K562 (cell line): ENCODE data around the gene CRTAP. TPM values are rescaled to one million over a fixed set of nuclear protein-coding genes. Genes with fewer than 3 reads are reported as not detected.
A peak's percentile ranks its signal among the peaks of the same experiment; 100 is the strongest.

ENCODE experiments used
- ARID1B ChIP-seq: fragments of 450-650 bp; IDR thresholded peaks from 2 replicates; pipeline ENCODE4 v1.6.1; 2016; ENCODE audit warnings: antibody characterized with exemption, mild to moderate bottlenecking, inconsistent platforms
- CREM ChIP-seq: IDR thresholded peaks from 2 replicates; pipeline ENCODE4 v1.6.1; 2014; ENCODE audit warnings: antibody characterized with exemption, low read depth
- FOXK2 ChIP-seq, 2 experiments: fragments of 450-650 bp; IDR thresholded peaks in 1 of 2; conservative IDR thresholded peaks in 1 of 2; 2 replicates each; pipeline ENCODE4 v1.6.1; 2016; ENCODE audit warnings: low read depth in 2 of 2, mild to moderate bottlenecking in 1 of 2
- KDM1A ChIP-seq, 2 experiments: fragments of 450-650 bp; IDR thresholded peaks; 2 replicates each; pipeline ENCODE4 v1.6.1; 2016; ENCODE audit warnings: mild to moderate bottlenecking in 2 of 2
- MAFF ChIP-seq: IDR thresholded peaks from 2 replicates; pipeline ENCODE4 v1.6.1; 2012; ENCODE audit warnings: low read length, improper control_type of control experiment
- NKRF ChIP-seq: fragments of 450-650 bp; IDR thresholded peaks from 2 replicates; pipeline ENCODE4 v1.6.1; 2016; ENCODE audit warnings: borderline replicate concordance
- NR1H2 ChIP-seq: sonication (generic); formaldehyde crosslinking; IDR thresholded peaks from 2 replicates; pipeline ENCODE4 v1.4.0; 2020; ENCODE audit warnings: mild to moderate bottlenecking, missing genetic modification reagents
- PHF20 ChIP-seq: fragments of 450-650 bp; IDR thresholded peaks from 2 replicates; pipeline ENCODE4 v1.6.1; 2018; ENCODE audit not compliant: partially characterized antibody
- RBM39 ChIP-seq: fragments of 200-400 bp; formaldehyde crosslinking; optimal IDR thresholded peaks from 2 replicates; pipeline ENCODE3; 2018; ENCODE audit warnings: low read depth, low read length
- STAT5B ChIP-seq: fragments of 250-450 bp; sonication (Bioruptor Pico); IDR thresholded peaks from 2 replicates; pipeline ENCODE4 v1.8.0; 2021; ENCODE audit warnings: mild to moderate bottlenecking, inconsistent platforms
- TCF3 ChIP-seq: sonication (generic); formaldehyde crosslinking; IDR thresholded peaks from 2 replicates; pipeline ENCODE4 v1.4.0; 2020; ENCODE audit warnings: mild to moderate bottlenecking, missing genetic modification reagents
- THRAP3 ChIP-seq: fragments of 450-650 bp; IDR thresholded peaks from 2 replicates; pipeline ENCODE4 v1.6.1; 2016; ENCODE audit warnings: mild to moderate bottlenecking, inconsistent platforms, borderline replicate concordance
- YY1 ChIP-seq, 3 experiments: IDR thresholded peaks; 2 replicates each; pipeline ENCODE4 v1.6.1; 2011; ENCODE audit warnings: low read length in 2 of 3, mild to moderate bottlenecking in 2 of 3, moderate library complexity in 2 of 3, borderline replicate concordance in 1 of 3, control low read depth in 1 of 3, low read depth in 1 of 3; ENCODE audit not compliant: insufficient read depth in 3 of 3, insufficient replicate concordance in 2 of 3, control insufficient read depth in 1 of 3, insufficient read length in 1 of 3; ENCODE audit errors: extremely low read depth in 1 of 3
- ZNF318 ChIP-seq, 2 experiments: fragments of 450-650 bp; IDR thresholded peaks; 2 replicates each; pipeline ENCODE4 v1.6.1; 2016; ENCODE audit warnings: mild to moderate bottlenecking in 2 of 2, borderline replicate concordance in 1 of 2, low read depth in 1 of 2, moderate library complexity in 1 of 2
- ZNF551 ChIP-seq: fragments of 250-450 bp; sonication (Bioruptor Pico); IDR thresholded peaks from 2 replicates; pipeline ENCODE4 v1.5.0; 2021; ENCODE audit warnings: mild to moderate bottlenecking, moderate library complexity
- ZNF589 ChIP-seq: fragments of 200-800 bp; sonication (Bioruptor generic); IDR thresholded peaks from 2 replicates; pipeline ENCODE4 v1.6.1; 2016; ENCODE audit warnings: low read depth, missing genetic modification characterization, missing compliant biosample characterization
- ZNF764 ChIP-seq: fragments of 250-450 bp; sonication (Bioruptor Pico); IDR thresholded peaks from 2 replicates; pipeline ENCODE4 v1.4.0; 2020; ENCODE audit warnings: low read depth, mild to moderate bottlenecking, moderate library complexity
- polyA plus RNA-seq, 8 experiments: library from polyadenylated mRNA; depleted of rRNA in 4 of 8; stranded (reverse) in 5 of 8; unstranded in 3 of 8; fragments of >200 nt; fragmentation: Nextera tagmentation in 2 of 8; fragmentation: Illumina TruSeq in 1 of 8; extraction: Ambion mirVana in 2 of 8; extraction: Trizol in 1 of 8; gene quantifications; 2 replicates each; pipeline versions ENCODE4 v1.2.1 to v1.2.3, GENCODE V29; 2011 to 2014; ENCODE audit warnings: inconsistent platforms in 1 of 8, missing spikeins in 1 of 8
- total RNA-seq, 7 experiments: library from RNA; depleted of rRNA in 6 of 7; stranded (reverse); fragments of >200 nt in 6 of 7; fragmentation: Illumina TruSeq in 2 of 7; extraction: Trizol in 2 of 7; gene quantifications; 2 replicates each; pipeline versions ENCODE4 v1.2.1 to v1.2.3, GENCODE V29; 2011 to 2021; ENCODE audit warnings: low replicate concordance in 1 of 7

Gene CRTAP
- total and polyA plus RNA-seq, 9 of the 15 experiments (the other 6 are each of a cell fraction or from before 2014, with no cell fraction given) = 10.0 to 121 (median 53.0) TPM

DNA sequence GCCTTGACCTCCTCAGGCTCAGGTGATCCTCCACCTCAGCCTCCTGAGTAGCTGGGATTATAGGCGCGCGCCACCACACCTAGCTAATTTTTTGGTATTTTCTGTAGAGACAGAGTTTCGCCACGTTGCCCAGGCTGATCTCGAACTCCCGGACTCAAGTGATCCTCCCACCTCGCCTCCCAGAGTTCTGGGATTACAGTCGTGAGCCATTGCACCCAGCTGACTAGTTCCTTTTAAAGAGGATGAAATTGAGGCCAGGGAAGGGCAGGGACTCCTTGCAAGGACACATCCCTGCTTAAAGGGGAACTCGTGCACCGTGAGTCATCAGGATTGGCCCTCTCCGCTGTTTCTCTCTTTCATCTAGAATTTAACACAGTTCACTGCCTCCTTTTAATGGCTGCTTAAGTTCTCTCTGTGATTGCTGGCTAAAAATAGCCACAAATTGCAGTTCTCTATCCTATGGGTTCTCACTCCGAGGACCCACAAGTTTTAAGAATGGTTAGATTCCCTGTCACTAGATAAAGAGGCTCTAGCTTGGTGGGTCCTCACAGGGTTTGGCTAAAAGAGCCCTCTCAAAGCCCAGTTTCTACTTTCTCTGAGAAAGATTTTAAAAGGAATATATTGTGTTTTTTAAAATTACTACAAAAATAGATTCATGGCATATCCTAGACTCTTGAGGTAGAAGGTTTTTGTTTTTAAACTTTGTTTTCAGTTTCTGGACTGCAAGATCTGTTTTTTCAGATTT lies 1.4 kb downstream of the CRTAP start (continued):
- peak; percentile 25 for TF ChIP-seq PHF20
- TF ChIP-seq ZNF551 (CRISPR knock-in tag) = no peak
- TF ChIP-seq NR1H2 (CRISPR knock-in tag) = 0 out of 2 replicates have a peak, but pooled peaks have one; percentile 51
- TF ChIP-seq MAFF = peak; percentile 73
- TF ChIP-seq FOXK2 (conservative IDR thresholded peaks at IDR 0.05 in 1 of 2, IDR thresholded peaks at IDR 0.05 in 1 of 2; ENCODE audit: low read depth in 2 of 2) = peak; percentile 41 to 61; a peak in 2 of 4 replicates
- peak in 1 of 2 experiments; percentile 82; a peak in 1 of 4 replicates for TF ChIP-seq ZNF318 (IDR thresholded peaks at IDR 0.05; ENCODE audit: borderline replicate concordance in 1 of 2, low read depth in 1 of 2)
- TF ChIP-seq TCF3 (CRISPR knock-in tag) = 0 out of 2 replicates have a peak, but pooled peaks have one; percentile 4
- TF ChIP-seq RBM39 = peak; percentile 55
- TF ChIP-seq ZNF589 (CRISPR knock-in tag) = peak; percentile 59
- TF ChIP-seq YY1 (IDR thresholded peaks at IDR 0.05; ENCODE audit: borderline replicate concordance in 1 of 3, control insufficient read depth in 1 of 3, extremely low read depth in 1 of 3, insufficient read depth in 3 of 3, insufficient read length in 1 of 3, insufficient replicate concordance in 2 of 3, low read depth in 1 of 3, low read length in 2 of 3) = peak in 1 of 3 experiments; percentile 72
- TF ChIP-seq ZNF764 = no peak
- peak in 1 of 2 experiments; percentile 46; a peak in 2 of 4 replicates for TF ChIP-seq KDM1A (IDR thresholded peaks at IDR 0.05)
- peak; percentile 51 for TF ChIP-seq CREM
- TF ChIP-seq THRAP3 = no peak
- TF ChIP-seq STAT5B = no peak
- TF ChIP-seq ARID1B = peak; percentile 71
- TF ChIP-seq NKRF = peak; percentile 53; the same call in 1 of the 2 replicates
